DND-41 (cell line): ENCODE data around the gene TBC1D22A.

Experiments
- EZH2 ChIP-seq: IDR thresholded peaks from 3 replicates; pipeline ENCODE4 v1.6.1; 2012; ENCODE audit warnings: borderline replicate concordance, low read depth, mild to moderate bottlenecking, moderate library complexity, low read length, inconsistent platforms; ENCODE audit not compliant: severe bottlenecking
- TF ChIP-seq, protein P1 (sequence below): IDR thresholded peaks from 2 replicates; pipeline ENCODE4 v1.5.1; 2012; ENCODE audit warnings: borderline replicate concordance, low read length, moderate library complexity, mild to moderate bottlenecking; ENCODE audit not compliant: poor library complexity, severe bottlenecking; ENCODE audit errors: extremely low read depth

GRCh38 chr22:46846150-46846831, 83.8 kb downstream of the TBC1D22A start:
- TF ChIP-seq, protein P1, sequence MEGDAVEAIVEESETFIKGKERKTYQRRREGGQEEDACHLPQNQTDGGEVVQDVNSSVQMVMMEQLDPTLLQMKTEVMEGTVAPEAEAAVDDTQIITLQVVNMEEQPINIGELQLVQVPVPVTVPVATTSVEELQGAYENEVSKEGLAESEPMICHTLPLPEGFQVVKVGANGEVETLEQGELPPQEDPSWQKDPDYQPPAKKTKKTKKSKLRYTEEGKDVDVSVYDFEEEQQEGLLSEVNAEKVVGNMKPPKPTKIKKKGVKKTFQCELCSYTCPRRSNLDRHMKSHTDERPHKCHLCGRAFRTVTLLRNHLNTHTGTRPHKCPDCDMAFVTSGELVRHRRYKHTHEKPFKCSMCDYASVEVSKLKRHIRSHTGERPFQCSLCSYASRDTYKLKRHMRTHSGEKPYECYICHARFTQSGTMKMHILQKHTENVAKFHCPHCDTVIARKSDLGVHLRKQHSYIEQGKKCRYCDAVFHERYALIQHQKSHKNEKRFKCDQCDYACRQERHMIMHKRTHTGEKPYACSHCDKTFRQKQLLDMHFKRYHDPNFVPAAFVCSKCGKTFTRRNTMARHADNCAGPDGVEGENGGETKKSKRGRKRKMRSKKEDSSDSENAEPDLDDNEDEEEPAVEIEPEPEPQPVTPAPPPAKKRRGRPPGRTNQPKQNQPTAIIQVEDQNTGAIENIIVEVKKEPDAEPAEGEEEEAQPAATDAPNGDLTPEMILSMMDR, result no peak
- TF ChIP-seq EZH2, result no peak
